MM.1S (cell line): ENCODE measurements around the gene ITGB2.

Source experiments
- DNase-seq: peaks from one replicate; pipeline ENCODE4 v3.0.0-alpha.2; 2015
- H2AFZ ChIP-seq: fragments of 300-600 bp; sonication (generic); 2 replicates; pipeline ENCODE4 v1.6.0; 2016; ENCODE audit warnings: antibody characterized with exemption, low read length
- H3F3A ChIP-seq: fragments of 300-600 bp; sonication (generic); 2 replicates; pipeline ENCODE4 v1.6.1; 2016; ENCODE audit warnings: mild to moderate bottlenecking, antibody characterized with exemption, low read length, moderate library complexity, mixed read lengths; ENCODE audit not compliant: insufficient read depth
- H3K27ac ChIP-seq: fragments of 300-600 bp; sonication (generic); 2 replicates; pipeline ENCODE4 v1.5.1; 2016; ENCODE audit warnings: mild to moderate bottlenecking, low read length
- H3K27me3 ChIP-seq: fragments of 300-600 bp; sonication (generic); replicated peaks from 2 replicates; pipeline ENCODE4 v1.6.0; 2016; ENCODE audit warnings: low read length; ENCODE audit not compliant: insufficient read depth
- H3K36me3 ChIP-seq: fragments of 300-600 bp; sonication (generic); replicated peaks from 2 replicates; pipeline ENCODE4 v1.6.1; 2016; ENCODE audit warnings: mild to moderate bottlenecking, low read length, mixed read lengths; ENCODE audit not compliant: insufficient read depth
- H3K4me1 ChIP-seq: fragments of 300-600 bp; sonication (generic); 2 replicates; pipeline ENCODE4 v1.6.1; 2016; ENCODE audit warnings: low read length, mixed read lengths
- H3K4me2 ChIP-seq: fragments of 300-600 bp; sonication (generic); 2 replicates; pipeline ENCODE4 v1.6.0; 2016; ENCODE audit warnings: low read depth, low read length
- H3K4me3 ChIP-seq: fragments of 300-600 bp; sonication (generic); 2 replicates; pipeline ENCODE4 v1.5.1; 2016; ENCODE audit warnings: low read length, mixed read lengths
- H3K79me2 ChIP-seq: fragments of 300-600 bp; sonication (generic); 2 replicates; pipeline ENCODE4 v1.6.1; 2016; ENCODE audit warnings: mixed run types, low read length, mixed read lengths
- H3K9ac ChIP-seq: fragments of 300-600 bp; sonication (generic); 2 replicates; pipeline ENCODE4 v1.6.1; 2016; ENCODE audit warnings: low read length, mixed read lengths
- H3K9me2 ChIP-seq: fragments of 300-600 bp; sonication (generic); replicated peaks from 2 replicates; pipeline ENCODE4 v1.6.1; 2016; ENCODE audit warnings: mild to moderate bottlenecking, low read length, mixed read lengths; ENCODE audit not compliant: insufficient read depth
- H3K9me3 ChIP-seq: fragments of 300-600 bp; sonication (generic); replicated peaks from 2 replicates; pipeline ENCODE4 v1.6.1; 2016; ENCODE audit warnings: mild to moderate bottlenecking, low read length, mixed read lengths; ENCODE audit not compliant: insufficient read depth
- H4K20me1 ChIP-seq: fragments of 300-600 bp; sonication (generic); 2 replicates; pipeline ENCODE4 v1.6.1; 2016; ENCODE audit warnings: mild to moderate bottlenecking, low read length, moderate library complexity, mixed read lengths; ENCODE audit not compliant: insufficient read depth
- CTCF ChIP-seq: fragments of 300-600 bp; sonication (generic); IDR thresholded peaks from 2 replicates; pipeline ENCODE4 v1.5.1; 2016; ENCODE audit warnings: antibody characterized with exemption, low read length, mixed read lengths
- EZH2 ChIP-seq: fragments of 300-600 bp; sonication (generic); optimal IDR thresholded peaks from 2 replicates; pipeline ENCODE3; 2017; ENCODE audit warnings: low read depth, mild to moderate bottlenecking, antibody characterized with exemption, low read length, mixed read lengths
- EZH2phosphoT487 ChIP-seq: fragments of 300-600 bp; sonication (generic); IDR thresholded peaks from 2 replicates; pipeline ENCODE4 v1.6.1; 2018; ENCODE audit warnings: antibody characterized with exemption, low read length

ITGB2 gene

GRCh38 chr21:44898011-44898488 is 22.6 kb downstream of the ITGB2 start:
- no peaks in the 10 kb centered on the region for H3K4me1 ChIP-seq
- TF ChIP-seq EZH2 (no peak), CTCF (no peak), EZH2phosphoT487 (no peak)
- no peak overlapping the region for H2AFZ ChIP-seq
- H3K4me3 ChIP-seq = no peak overlapping the region
- H3K9me3 ChIP-seq = no peaks in the 10 kb centered on the region
- no peaks in the 10 kb centered on the region for H3K36me3 ChIP-seq
- H3K27ac ChIP-seq = no peak overlapping the region
- peaks cover 96% of the 10 kb centered on the region for H3K27me3 ChIP-seq
- H3K79me2 ChIP-seq = no peaks in the 10 kb centered on the region
- no peaks in the 10 kb centered on the region for H3K9me2 ChIP-seq
- no peak overlapping the region for H3K4me2 ChIP-seq
- no peaks in the 10 kb centered on the region for H3F3A ChIP-seq
- no peak overlapping the region for H3K9ac ChIP-seq
- no peak for DNase-seq
- no peaks in the 10 kb centered on the region for H4K20me1 ChIP-seq

GRCh38 chr21:44897326-44898010 is 23.2 kb downstream of the ITGB2 start:
- Histone ChIP-seq H3F3A (no peaks in the 10 kb centered on the region), H3K27ac (no peak overlapping the region), H3K4me1 (no peaks in the 10 kb centered on the region), H3K9ac (no peak overlapping the region), H3K36me3 (no peaks in the 10 kb centered on the region), H2AFZ (no peak overlapping the region), H3K4me2 (no peak overlapping the region), H3K9me2 (no peaks in the 10 kb centered on the region), H4K20me1 (no peaks in the 10 kb centered on the region), H3K27me3 (peaks cover 96% of the 10 kb centered on the region), H3K9me3 (no peaks in the 10 kb centered on the region), H3K79me2 (no peaks in the 10 kb centered on the region), H3K4me3 (no peak overlapping the region)
- TF ChIP-seq EZH2phosphoT487 (0 out of 2 replicates have a peak, but pooled peaks have one; percentile 55), CTCF (no peak), EZH2 (peak; percentile 36)
- DNase-seq = no peak

- Histone ChIP-seq H3K4me2 (no peak overlapping the region), H3K27ac (no peak overlapping the region), H3K4me1 (no peaks in the 10 kb centered on the region), H3K36me3 (no peaks in the 10 kb centered on the region), H3K79me2 (no peaks in the 10 kb centered on the region), H4K20me1 (no peaks in the 10 kb centered on the region), H3K9me2 (no peaks in the 10 kb centered on the region), H2AFZ (no peak overlapping the region), H3K9me3 (no peaks in the 10 kb centered on the region), H3K4me3 (no peak overlapping the region), H3F3A (no peaks in the 10 kb centered on the region), H3K9ac (no peak overlapping the region), H3K27me3 (peaks cover 96% of the 10 kb centered on the region)
- TF ChIP-seq EZH2 (no peak), EZH2phosphoT487 (no peak), CTCF (no peak)
- DNase-seq = no peak
Observed at GRCh38 chr21:44896561-44897286, 24.0 kb downstream of the ITGB2 start.
